ENCODE results near the gene SELENOF. TPM values are rescaled to one million over a fixed set of nuclear protein-coding genes. Genes with fewer than 3 reads are reported as not detected.

SELENOF gene
- total and polyA plus RNA-seq, 2 of the 4 experiments (the other 2 are of a cell fraction), result 60.0 to 153 TPM

- H3K27me3 ChIP-seq (ENCODE audit: control insufficient read depth, insufficient read depth, low read length), result no peaks in the 10 kb centered on the region
- no CpG with 5 or more reads among the region's 2 CpGs for WGBS, 2 experiments (ENCODE audit: extremely low coverage in 2 of 2, insufficient read length in 1 of 2)
- no peak overlapping the region for H3K14ac ChIP-seq (replicated peaks; ENCODE audit: low read depth, low read length)
- no peak overlapping the region for H3K18ac ChIP-seq (ENCODE audit: low read depth, low read length)
- H2AK5ac ChIP-seq (ENCODE audit: low read depth, low read length), result no peak overlapping the region
- no peak overlapping the region for H3K4ac ChIP-seq (ENCODE audit: low read depth, low read length)
- no peak overlapping the region for H3K9ac ChIP-seq (ENCODE audit: low read depth, low read length)
- no peak overlapping the region for H3K56ac ChIP-seq (ENCODE audit: extremely low read depth, insufficient read depth, low read length)
- no peaks in the 10 kb centered on the region for H4K20me1 ChIP-seq (ENCODE audit: insufficient read depth, low read length)
- no peak overlapping the region for H3K23ac ChIP-seq (ENCODE audit: low read depth, low read length)
- ChIA-PET POLR2A (ENCODE audit: unreplicated experiment) (no interaction called here), CTCF (no interaction called here)
- no TSS peak for BruUV-seq (replicated peaks)
- dilution Hi-C loops (cut with HindIII; ENCODE audit: low sequenced_read_pairs, unreplicated experiment) (no loop called here), in situ Hi-C loops (cut with MboI; ENCODE audit: low sequenced_read_pairs) (no loop called here), intact Hi-C loops (cut with micrococcal nuclease) (no loop called here)
- H4K8ac ChIP-seq (ENCODE audit: low read depth in 2 of 2, low read length in 2 of 2), result no peak overlapping the region
- ATAC-seq (ENCODE audit: low read depth) (no peak), DNase-seq (no peak)
- no peak overlapping the region for H2BK120ac ChIP-seq (ENCODE audit: low read depth, low read length)
- H3K9me1 ChIP-seq (ENCODE audit: insufficient read depth, low read length), result no peaks in the 10 kb centered on the region
- H3K4me1 ChIP-seq (ENCODE audit: control insufficient read depth, insufficient read depth, low read length), result no peaks in the 10 kb centered on the region
- no peaks in the 10 kb centered on the region for H3K9me3 ChIP-seq (ENCODE audit: control insufficient read depth, insufficient read depth, low read length)
- no peak overlapping the region for H3K4me2 ChIP-seq (ENCODE audit: low read depth, low read length)
- TF ChIP-seq SMC3 (IDR thresholded peaks at IDR 0.05; ENCODE audit: low read depth, low read length) (no peak), ELK1 (IDR thresholded peaks at IDR 0.05; ENCODE audit: borderline replicate concordance, low read depth, low read length) (no peak), NFE2L2 (IDR thresholded peaks at IDR 0.05; ENCODE audit: low read depth, low read length) (no peak), MAFK (IDR thresholded peaks at IDR 0.05; ENCODE audit: low read depth, low read length) (no peak), RCOR1 (IDR thresholded peaks at IDR 0.05; ENCODE audit: insufficient replicate concordance, low read length) (no peak), RAD21 (IDR thresholded peaks at IDR 0.05; ENCODE audit: low read length) (no peak), CHD1 (IDR thresholded peaks at IDR 0.05; ENCODE audit: low read depth, low read length) (no peak), CTCF (conservative IDR thresholded peaks at IDR 0.05; ENCODE audit: low read depth, low read length) (no peak), BHLHE40 (IDR thresholded peaks at IDR 0.05; ENCODE audit: low read depth, low read length) (no peak), MXI1 (IDR thresholded peaks at IDR 0.05; ENCODE audit: borderline replicate concordance, low read depth, low read length) (no peak), FOS (IDR thresholded peaks at IDR 0.05; ENCODE audit: low read depth, low read length) (no peak), MAZ (IDR thresholded peaks at IDR 0.05; ENCODE audit: borderline replicate concordance, low read depth, low read length) (no peak), POLR2A (IDR thresholded peaks at IDR 0.05; ENCODE audit: low read depth, low read length) (no peak), USF2 (IDR thresholded peaks at IDR 0.05; ENCODE audit: low read depth, low read length) (no peak), RFX5 (IDR thresholded peaks at IDR 0.05; ENCODE audit: low read depth, low read length) (no peak), CEBPB (IDR thresholded peaks at IDR 0.05; ENCODE audit: low read depth, low read length) (no peak)
- H2AK9ac ChIP-seq (replicated peaks; ENCODE audit: low read depth, low read length, poor library complexity), result no peak overlapping the region
- no peak overlapping the region for H3K4me3 ChIP-seq (ENCODE audit: insufficient read depth, low read depth, low read length)
- no peak overlapping the region for H2AFZ ChIP-seq (replicated peaks; ENCODE audit: low read length, poor library complexity)
- no peak overlapping the region for H3K27ac ChIP-seq (ENCODE audit: insufficient read depth, low read length)
- H4K91ac ChIP-seq (ENCODE audit: insufficient read depth, low read depth, low read length), result no peak overlapping the region
- no peaks in the 10 kb centered on the region for H3K36me3 ChIP-seq (ENCODE audit: control insufficient read depth, insufficient read depth, low read length)
- no peak overlapping the region for H2BK20ac ChIP-seq (ENCODE audit: low read depth, low read length)
- H2BK15ac ChIP-seq (ENCODE audit: low read depth, low read length), result no peak overlapping the region
- H4K5ac ChIP-seq (ENCODE audit: low read depth, low read length), result no peak overlapping the region
- H2BK5ac ChIP-seq (ENCODE audit: low read depth, low read length, poor library complexity, severe bottlenecking), result no peak overlapping the region
- H3K79me1 ChIP-seq (ENCODE audit: low read depth in 1 of 2, low read length in 2 of 2), result peaks cover 14 to 16% of the 10 kb centered on the region in 2 experiments
These were observed 26.7 kb upstream of the SELENOF start for GRCh38 chr1:86940599-86940998.

Measured in IMR-90 (cell line).